Activated CD4-positive, alpha-beta memory T cell treated with anti-CD3 and anti-CD28 coated beads for 36 hours (primary cell): ENCODE measurements around the gene RND2. TPM values are rescaled to one million over a fixed set of nuclear protein-coding genes. Genes with fewer than 3 reads are reported as not detected.
"Not testable (repeated sequence)": the region's sequence is repeated elsewhere in the genome, so short reads cannot be mapped to it uniquely, and the experiment has no call there.

Source experiments
- CTCF ChIA-PET: fragments of 350-600 bp; sonication (Branson Sonifier 250); formaldehyde crosslinking; loops from one replicate; lab custom pipeline; 2021; ENCODE audit warnings: antibody characterized with exemption, inconsistent platforms; lab: Charles Lee
- POLR2A ChIA-PET: fragments of 350-600 bp; sonication (Branson Sonifier 250); formaldehyde crosslinking; loops from one replicate; lab custom pipeline; 2021; ENCODE audit warnings: antibody characterized with exemption; lab: Charles Lee
- DNase-seq: peaks from one replicate; pipeline ENCODE4 v3.0.0-alpha.2; 2020
- H3K27ac Mint-ChIP-seq: one replicate; pipeline ENCODE4 v1.8.0; 2021; ENCODE audit warnings: mixed read lengths
- H3K27me3 Mint-ChIP-seq: one replicate; pipeline ENCODE4 v1.8.0; 2021; ENCODE audit warnings: mixed read lengths
- H3K36me3 Mint-ChIP-seq: one replicate; pipeline ENCODE4 v1.8.0; 2021; ENCODE audit warnings: mixed read lengths
- H3K4me1 Mint-ChIP-seq: one replicate; pipeline ENCODE4 v1.8.0; 2021; ENCODE audit warnings: low read depth, mixed read lengths
- H3K4me3 Mint-ChIP-seq: one replicate; pipeline ENCODE4 v1.8.0; 2021; ENCODE audit warnings: mild to moderate bottlenecking, mixed read lengths
- H3K9me3 Mint-ChIP-seq: one replicate; pipeline ENCODE4 v1.8.0; 2021; ENCODE audit warnings: mixed read lengths
- intact Hi-C: fragments of 100-400 bp; cut with micrococcal nuclease; formaldehyde crosslinking; loops from one replicate; pipeline ENCODE4 v1.15.1; 2023
- total RNA-seq, 2 experiments: library from RNA; stranded (reverse); gene quantifications; one replicate each; pipeline ENCODE4 v1.2.3, GENCODE V29; 2021

The RND2 gene
- total RNA-seq, 2 experiments from 2014 or later = 0.07 TPM; not detected in 1

DNA sequence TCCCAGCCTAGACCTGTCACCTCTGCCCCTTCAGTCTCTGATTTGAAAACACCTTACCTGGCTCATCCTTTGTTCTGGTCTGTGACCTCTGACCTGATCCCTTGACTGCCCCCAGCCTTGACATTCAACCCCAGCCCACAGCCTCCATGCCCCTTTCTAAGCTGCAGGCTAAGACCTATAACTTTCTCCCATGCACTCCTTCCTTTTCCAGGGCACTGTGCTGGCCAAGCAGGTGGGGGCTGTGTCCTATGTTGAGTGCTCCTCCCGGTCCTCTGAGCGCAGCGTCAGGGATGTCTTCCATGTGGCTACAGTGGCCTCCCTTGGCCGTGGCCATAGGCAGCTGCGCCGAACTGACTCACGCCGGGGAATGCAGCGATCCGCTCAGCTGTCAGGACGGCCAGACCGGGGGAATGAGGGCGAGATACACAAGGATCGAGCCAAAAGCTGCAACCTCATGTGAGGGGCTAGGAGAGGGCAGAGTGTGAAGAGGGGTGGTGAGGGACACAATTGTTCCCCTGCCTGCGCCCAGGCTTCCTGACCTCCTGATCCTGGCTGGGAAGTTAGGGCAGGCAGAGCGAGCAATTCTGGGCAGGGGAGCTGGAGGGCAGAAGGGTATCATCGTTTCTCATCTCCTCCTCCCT lies 3.3 kb downstream of the RND2 start:
- Mint-ChIP-seq H3K4me3 (no peak overlapping the region), H3K9me3 (no peaks in the 10 kb centered on the region), H3K36me3 (no peaks in the 10 kb centered on the region), H3K27me3 (no peaks in the 10 kb centered on the region), H3K27ac (no peak overlapping the region), H3K4me1 (peaks cover 8% of the 10 kb centered on the region)
- intact Hi-C loops = loop anchor here (10.0 kb wide), 1 partner anchor 96 kb away; the partner anchor contains the start of gene BRCA1
- ChIA-PET CTCF (interaction anchor here (1.2 kb wide), 1 partner anchor 30 kb away, joined by 3 read pairs; the partner anchor contains the start of gene RPL27), POLR2A (no interaction called here)
- DNase-seq = no peak

DNA sequence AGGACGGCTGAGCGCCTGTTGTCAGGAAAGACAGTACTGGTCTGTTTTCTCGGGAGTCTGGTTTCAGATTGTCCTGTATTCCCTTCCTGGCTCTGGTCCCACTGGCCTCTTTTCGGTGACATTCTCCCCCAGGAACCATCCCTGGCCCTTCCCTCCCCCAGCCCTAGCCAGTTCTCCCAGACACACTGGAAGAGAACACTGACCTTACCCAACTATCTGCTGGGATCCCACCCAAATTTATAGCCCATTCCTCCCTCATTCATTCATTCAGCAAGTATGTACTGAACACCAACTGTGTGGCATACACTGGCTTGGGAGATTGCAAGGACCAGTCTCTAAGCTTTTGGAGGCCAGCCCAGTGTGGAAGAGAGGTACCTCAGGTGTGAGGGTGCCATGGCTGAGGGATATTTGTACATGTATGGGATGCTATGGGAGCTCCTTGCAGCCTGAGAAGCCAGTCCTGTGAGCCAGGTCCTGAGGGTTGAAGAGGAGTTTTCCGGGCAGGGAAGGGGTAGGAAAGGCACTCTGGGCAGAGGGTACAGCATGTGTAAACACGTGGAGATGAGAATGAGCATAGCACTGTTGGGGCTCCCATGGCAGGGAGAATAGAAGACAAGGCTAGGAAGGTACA lies 5.2 kb downstream of the RND2 start:
- Mint-ChIP-seq H3K4me1 (no peaks in the 10 kb centered on the region), H3K36me3 (no peaks in the 10 kb centered on the region), H3K9me3 (no peaks in the 10 kb centered on the region), H3K27me3 (no peaks in the 10 kb centered on the region), H3K27ac (no peak overlapping the region), H3K4me3 (no peak overlapping the region)
- DNase-seq = no peak
- ChIA-PET POLR2A (no interaction called here), CTCF (no interaction called here)
- intact Hi-C loops = no loop called here

DNA sequence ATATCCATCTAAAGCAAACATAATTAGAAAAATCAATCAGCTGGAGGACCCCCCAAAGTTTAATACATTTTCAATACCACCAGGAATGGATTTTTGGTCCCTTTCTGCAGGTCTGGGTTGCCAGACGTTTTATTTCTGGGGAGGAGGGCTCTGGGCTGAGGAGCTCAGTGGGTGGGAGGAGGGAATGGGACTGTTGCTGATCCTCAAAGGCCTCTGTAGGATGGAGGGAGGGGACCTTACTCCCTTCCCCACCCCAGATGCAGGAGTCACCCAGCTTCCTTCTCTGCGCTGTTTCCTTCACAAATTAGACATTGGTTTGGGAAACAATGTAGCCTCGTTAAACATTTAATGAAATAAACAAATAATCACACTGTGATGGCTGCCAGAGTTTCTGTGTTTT lies 6.6 kb downstream of the RND2 start:
- no peaks in the 10 kb centered on the region for H3K36me3 Mint-ChIP-seq
- no peak overlapping the region for H3K27ac Mint-ChIP-seq
- ChIA-PET POLR2A (interaction anchor here (1.1 kb wide), 1 partner anchor 34 kb away, joined by 3 read pairs; the partner anchor contains the start of gene RPL27), CTCF (no interaction called here)
- no peak overlapping the region for H3K4me3 Mint-ChIP-seq
- no peak for DNase-seq
- no peaks in the 10 kb centered on the region for H3K9me3 Mint-ChIP-seq
- intact Hi-C loops = no loop called here
- H3K27me3 Mint-ChIP-seq = no peaks in the 10 kb centered on the region
- no peaks in the 10 kb centered on the region for H3K4me1 Mint-ChIP-seq

DNA sequence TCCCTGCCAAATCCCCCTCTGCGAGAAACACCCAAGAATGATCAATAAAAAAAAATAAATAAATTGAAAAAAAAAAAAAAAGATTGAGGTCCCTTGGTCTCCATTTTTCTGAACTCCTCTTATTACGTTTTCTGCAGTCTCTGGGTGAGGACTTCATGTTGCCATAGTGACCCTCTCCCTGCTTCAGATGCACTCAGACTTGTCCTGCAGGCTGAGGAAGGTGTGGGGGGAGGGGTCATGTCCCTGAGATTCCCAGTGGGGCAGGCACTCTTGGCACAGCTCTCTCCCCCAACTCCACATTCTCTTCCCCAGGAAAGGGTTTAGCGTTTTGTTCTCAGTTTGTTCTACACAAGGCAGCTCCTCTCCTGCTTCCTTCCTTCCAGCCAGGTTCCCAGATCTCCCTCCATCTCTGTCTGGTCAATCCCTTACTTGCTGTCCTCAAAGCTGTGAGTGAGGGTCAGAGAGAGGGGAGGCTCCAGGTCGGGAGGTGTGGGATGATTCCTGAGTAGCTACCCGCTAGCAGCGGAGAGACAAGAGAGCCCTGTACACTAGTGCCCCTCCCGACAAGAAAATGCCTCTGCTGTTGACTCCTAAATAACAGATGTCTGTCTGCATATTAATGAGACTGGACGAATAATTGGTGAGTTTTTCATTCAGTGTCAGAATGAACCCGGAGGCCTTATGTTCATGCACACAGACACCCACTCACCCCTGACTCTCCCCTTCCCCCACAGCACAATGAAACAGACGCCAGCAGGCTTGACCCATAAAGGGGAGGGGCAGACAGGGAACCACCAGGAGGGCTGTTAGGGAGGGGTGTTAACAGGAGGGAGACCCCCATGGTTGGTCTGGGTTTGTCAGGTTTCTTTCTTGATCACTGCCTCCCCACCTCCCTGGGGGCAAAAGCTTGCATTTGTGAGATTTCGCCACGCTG lies 9.2 kb downstream of the RND2 start:
- H3K27ac Mint-ChIP-seq = no peak overlapping the region
- H3K4me1 Mint-ChIP-seq = no peaks in the 10 kb centered on the region
- H3K27me3 Mint-ChIP-seq = no peaks in the 10 kb centered on the region
- POLR2A ChIA-PET = no interaction called here
- H3K36me3 Mint-ChIP-seq = no peaks in the 10 kb centered on the region
- no peaks in the 10 kb centered on the region for H3K9me3 Mint-ChIP-seq
- CTCF ChIA-PET = no interaction called here
- no peak overlapping the region for H3K4me3 Mint-ChIP-seq
- intact Hi-C loops = no loop called here
- no peak for DNase-seq

DNA sequence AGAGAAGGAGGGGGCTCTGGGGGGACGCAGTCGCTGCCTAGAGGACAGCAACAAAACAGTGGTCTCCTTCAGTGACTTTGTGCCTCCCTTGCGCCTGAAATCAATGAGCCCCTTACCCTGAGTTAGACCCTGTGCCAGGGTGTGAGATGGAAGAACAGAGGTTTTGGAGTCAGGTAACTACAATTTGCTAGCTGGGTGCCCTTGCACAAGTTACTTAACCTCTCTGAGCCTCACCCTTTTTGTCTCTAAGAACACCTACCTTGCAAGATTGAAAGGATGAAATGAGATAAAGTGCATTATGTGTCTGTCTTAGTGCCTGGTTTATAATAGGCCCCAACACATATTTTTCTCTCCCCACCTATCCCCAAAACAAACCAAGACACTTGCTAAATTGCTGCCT lies 9.9 kb downstream of the RND2 start:
- H3K36me3 Mint-ChIP-seq = no peaks in the 10 kb centered on the region
- CTCF ChIA-PET = no interaction called here
- no peak overlapping the region for H3K27ac Mint-ChIP-seq
- intact Hi-C loops = no loop called here
- no peak overlapping the region for H3K4me3 Mint-ChIP-seq
- no peaks in the 10 kb centered on the region for H3K4me1 Mint-ChIP-seq
- H3K27me3 Mint-ChIP-seq = no peaks in the 10 kb centered on the region
- DNase-seq = no peak
- POLR2A ChIA-PET = no interaction called here
- H3K9me3 Mint-ChIP-seq = no peaks in the 10 kb centered on the region

DNA sequence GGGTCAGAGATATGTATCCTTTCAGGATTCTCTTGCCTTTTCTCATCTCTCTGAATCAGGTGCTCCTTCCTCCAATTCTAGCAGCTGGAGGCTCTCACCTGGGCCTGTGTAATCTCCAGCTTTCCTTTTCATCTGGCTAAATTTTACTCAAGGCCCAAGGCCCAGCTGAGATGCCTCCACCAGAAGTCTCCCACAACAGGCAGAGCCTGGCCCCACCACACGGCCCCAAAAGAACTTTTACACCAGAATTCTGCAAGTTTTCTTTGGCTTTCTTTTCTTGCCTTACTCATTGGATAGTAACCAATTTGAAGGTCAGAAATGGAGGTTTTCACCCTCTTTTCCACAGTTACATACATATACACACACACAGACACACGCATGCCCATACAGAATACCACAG lies 14.6 kb downstream of the RND2 start:
- H3K27ac Mint-ChIP-seq = no peak overlapping the region
- H3K27me3 Mint-ChIP-seq = no peaks in the 10 kb centered on the region
- no peaks in the 10 kb centered on the region for H3K9me3 Mint-ChIP-seq
- CTCF ChIA-PET = no interaction called here
- H3K4me3 Mint-ChIP-seq = no peak overlapping the region
- DNase-seq = no peak
- intact Hi-C loops = no loop called here
- peaks cover 5% of the 10 kb centered on the region for H3K36me3 Mint-ChIP-seq
- POLR2A ChIA-PET = no interaction called here
- H3K4me1 Mint-ChIP-seq = no peaks in the 10 kb centered on the region

DNA sequence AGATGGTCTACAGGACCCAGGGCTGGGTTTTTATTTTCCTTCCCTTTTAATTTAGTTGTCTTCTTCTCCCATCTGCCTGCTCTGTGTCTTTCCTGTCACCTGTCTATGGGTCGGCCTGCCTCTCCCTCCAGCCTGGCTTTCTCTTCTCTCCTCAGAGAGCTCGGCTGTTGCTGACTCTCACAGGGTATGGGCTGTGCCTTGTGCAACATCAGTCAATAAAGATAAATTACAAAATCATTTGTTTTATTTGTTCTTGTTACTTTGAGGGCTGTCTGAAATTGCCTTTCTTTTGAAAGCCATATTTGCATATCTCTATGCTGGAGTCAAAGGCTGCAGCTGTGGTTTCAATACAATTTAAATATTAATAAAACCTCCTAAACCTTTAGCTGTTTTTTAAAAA lies 15.6 kb downstream of the RND2 start:
- POLR2A ChIA-PET = no interaction called here
- Mint-ChIP-seq H3K36me3 (peaks cover 9% of the 10 kb centered on the region), H3K27ac (no peak overlapping the region), H3K4me3 (no peak overlapping the region), H3K9me3 (no peaks in the 10 kb centered on the region), H3K4me1 (no peaks in the 10 kb centered on the region), H3K27me3 (no peaks in the 10 kb centered on the region)
- no peak for DNase-seq
- CTCF ChIA-PET = interaction anchor here (1.1 kb wide), 1 partner anchor 1169 kb away, joined by 3 read pairs; no protein-coding TSS in a partner anchor
- intact Hi-C loops = no loop called here

- POLR2A ChIA-PET = no interaction called here
- CTCF ChIA-PET = no interaction called here
- H3K36me3 Mint-ChIP-seq = peaks cover 12% of the 10 kb centered on the region
- H3K27ac Mint-ChIP-seq = no peak overlapping the region
- no peaks in the 10 kb centered on the region for H3K4me1 Mint-ChIP-seq
- no peaks in the 10 kb centered on the region for H3K27me3 Mint-ChIP-seq
- DNase-seq = no peak
- H3K9me3 Mint-ChIP-seq = no peaks in the 10 kb centered on the region
- no peak overlapping the region for H3K4me3 Mint-ChIP-seq
- intact Hi-C loops = no loop called here
Measured at GRCh38 chr17:43042025-43042628, 17.1 kb downstream of the RND2 start.

GRCh38 chr17:43043307-43043706 lies 18.3 kb downstream of the RND2 start:
- Mint-ChIP-seq H3K4me3 (no peak overlapping the region), H3K27ac (no peak overlapping the region), H3K27me3 (no peaks in the 10 kb centered on the region), H3K36me3 (peaks cover 16% of the 10 kb centered on the region), H3K4me1 (no peaks in the 10 kb centered on the region), H3K9me3 (no peaks in the 10 kb centered on the region)
- CTCF ChIA-PET = interaction anchor here (1.4 kb wide), 1 partner anchor 46 kb away, joined by 3 read pairs; no protein-coding TSS in a partner anchor
- DNase-seq = no peak
- intact Hi-C loops = no loop called here
- POLR2A ChIA-PET = no interaction called here

GRCh38 chr17:43044024-43044423 lies 19.0 kb downstream of the RND2 start:
- ChIA-PET POLR2A (no interaction called here), CTCF (interaction anchor here (0.8 to 1.4 kb wide), 2 partner anchors 47 to 151 kb away, joined by 3 read pairs; no protein-coding TSS in a partner anchor)
- H3K27ac Mint-ChIP-seq = no peak overlapping the region
- no peaks in the 10 kb centered on the region for H3K27me3 Mint-ChIP-seq
- H3K4me1 Mint-ChIP-seq = no peaks in the 10 kb centered on the region
- intact Hi-C loops = no loop called here
- H3K4me3 Mint-ChIP-seq = no peak overlapping the region
- DNase-seq = no peak
- H3K9me3 Mint-ChIP-seq = no peaks in the 10 kb centered on the region
- H3K36me3 Mint-ChIP-seq = peaks cover 16% of the 10 kb centered on the region

- CTCF ChIA-PET = no interaction called here
- H3K4me1 Mint-ChIP-seq = no peaks in the 10 kb centered on the region
- H3K9me3 Mint-ChIP-seq = no peaks in the 10 kb centered on the region
- POLR2A ChIA-PET = no interaction called here
- H3K36me3 Mint-ChIP-seq = peaks cover 51% of the 10 kb centered on the region
- no peak overlapping the region for H3K4me3 Mint-ChIP-seq
- intact Hi-C loops = no loop called here
- H3K27me3 Mint-ChIP-seq = no peaks in the 10 kb centered on the region
- H3K27ac Mint-ChIP-seq = no peak overlapping the region
- no peak for DNase-seq
Measured at GRCh38 chr17:43051969-43052368, 26.9 kb downstream of the RND2 start.

GRCh38 chr17:43053008-43053407 lies 28.0 kb downstream of the RND2 start:
- H3K9me3 Mint-ChIP-seq, H3K27ac Mint-ChIP-seq, intact Hi-C loops: not testable (repeated sequence)

More at GRCh38 chr17:43053008-43053407, 28.0 kb downstream of the RND2 start:
- H3K4me1 Mint-ChIP-seq, POLR2A ChIA-PET, H3K27me3 Mint-ChIP-seq, DNase-seq, H3K4me3 Mint-ChIP-seq: not testable (repeated sequence)
- peaks cover 46% of the 10 kb centered on the region for H3K36me3 Mint-ChIP-seq
- CTCF ChIA-PET = interaction anchor here (0.7 kb wide), 1 partner anchor 306 kb away, joined by 3 read pairs; no protein-coding TSS in a partner anchor
